AG09319 (cell line): ENCODE measurements around the gene NSUN2.

Experiments
- DNase-seq: peaks from one replicate; pipeline ENCODE4 v3.0.0-alpha.2; 2010; ENCODE audit warnings: low read depth; ENCODE audit errors: extremely low read depth
- CTCF ChIP-seq: IDR thresholded peaks from 2 replicates; pipeline ENCODE4 v1.5.1; 2011; ENCODE audit warnings: low read depth, mild to moderate bottlenecking, inconsistent platforms, low read length, moderate library complexity

NSUN2 gene

DNA sequence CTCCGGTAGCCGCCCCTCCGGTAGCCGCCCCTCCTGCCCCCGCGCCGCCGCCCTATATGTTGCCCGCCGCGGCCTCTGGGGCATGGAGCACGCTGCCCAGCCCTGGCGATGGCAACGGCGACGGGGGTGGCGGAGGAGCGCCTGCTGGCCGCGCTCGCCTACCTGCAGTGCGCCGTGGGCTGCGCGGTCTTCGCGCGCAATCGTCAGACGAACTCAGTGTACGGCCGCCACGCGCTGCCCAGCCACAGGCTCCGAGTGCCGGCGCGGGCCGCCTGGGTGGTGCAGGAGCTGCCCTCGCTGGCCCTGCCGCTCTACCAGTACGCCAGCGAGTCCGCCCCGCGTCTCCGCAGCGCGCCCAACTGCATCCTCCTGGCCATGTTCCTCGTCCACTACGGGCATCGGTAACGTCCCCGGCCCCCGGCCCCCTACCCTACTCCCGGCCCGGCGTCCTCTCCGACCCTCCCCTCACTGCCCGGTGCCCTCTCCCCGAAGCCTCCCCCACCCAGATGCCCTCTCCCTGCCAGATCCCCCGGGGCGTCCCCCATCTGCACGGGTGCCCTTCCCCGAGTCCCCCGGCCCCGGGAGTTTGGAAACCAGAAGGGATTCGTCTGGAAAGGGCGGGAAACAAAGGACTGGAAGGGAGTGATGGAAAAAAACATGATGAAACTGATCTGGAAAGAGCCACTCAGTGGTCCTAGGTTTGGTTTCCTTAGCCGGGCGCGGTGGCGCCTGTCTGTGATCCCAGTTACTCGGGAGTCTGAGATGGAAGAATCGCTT lies 813 bp upstream of the NSUN2 start:
- no peak for DNase-seq
- no peak for TF ChIP-seq CTCF

- TF ChIP-seq CTCF: peak; percentile 13
Observed at GRCh38 chr5:6632324-6632887, 438 bp downstream of the NSUN2 start.

GRCh38 chr5:6631441-6631840 lies 1.4 kb downstream of the NSUN2 start:
- TF ChIP-seq CTCF: no peak
- no peak for DNase-seq

More at GRCh38 chr5:6632324-6632887, 438 bp downstream of the NSUN2 start:
- no peak for DNase-seq

DNA sequence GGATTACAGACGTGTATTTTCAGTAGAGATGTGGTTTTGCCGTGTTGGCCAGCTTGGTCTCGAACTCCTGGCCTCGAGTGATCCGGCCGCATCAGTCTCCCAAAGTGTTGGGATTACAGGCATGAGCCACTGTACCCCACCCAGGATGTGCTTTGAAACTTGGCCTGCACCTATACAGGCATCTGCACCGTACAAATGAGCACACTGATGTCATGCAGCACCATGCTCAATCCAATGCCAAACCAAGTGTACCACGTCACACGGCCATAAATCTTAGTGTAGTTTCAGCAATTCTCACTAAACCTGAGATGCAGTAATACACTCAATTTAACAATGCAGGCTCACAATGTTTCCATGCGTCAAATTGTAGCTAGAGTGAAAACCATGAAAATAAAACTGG lies 6.3 kb downstream of the NSUN2 start:
- no peak for TF ChIP-seq CTCF
- DNase-seq: no peak

DNA sequence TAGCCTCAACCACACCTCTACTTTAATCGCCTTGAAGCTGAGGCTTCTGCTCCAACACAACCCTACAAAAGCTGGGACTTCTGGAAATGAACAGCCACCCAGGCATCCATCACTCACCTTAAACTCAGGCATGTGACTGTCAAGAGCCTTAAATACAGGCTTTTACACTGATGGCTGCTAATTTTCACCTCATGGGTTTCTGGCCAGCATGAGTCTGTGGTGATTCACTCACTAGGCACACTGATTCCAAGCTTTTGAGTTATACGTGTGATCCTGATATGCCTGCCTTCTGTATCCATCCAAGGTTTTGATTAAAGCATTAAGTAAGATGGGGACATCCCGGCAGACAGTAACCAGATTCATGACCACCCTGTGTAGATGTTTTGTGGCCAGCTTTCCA lies 8.9 kb downstream of the NSUN2 start:
- DNase-seq: no peak
- TF ChIP-seq CTCF: no peak

DNA sequence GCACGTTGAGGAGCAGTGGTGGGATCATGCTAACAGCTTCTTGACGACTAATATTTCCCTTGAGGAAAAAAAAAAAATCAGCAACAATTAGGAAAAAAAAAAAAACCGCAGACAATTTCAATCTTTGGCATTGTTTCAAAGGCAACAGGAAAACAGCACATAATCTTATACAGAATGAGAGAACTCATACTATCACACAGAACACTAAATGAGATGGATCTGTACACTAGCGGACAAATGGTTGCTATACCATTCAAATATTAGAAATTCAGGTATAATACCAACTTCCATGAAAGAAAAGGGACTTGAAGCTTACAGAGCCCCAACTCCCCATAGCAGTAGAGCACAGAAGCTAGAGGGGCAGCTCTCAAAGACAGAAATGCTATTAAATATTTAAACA lies 9.6 kb downstream of the NSUN2 start:
- no peak for DNase-seq
- TF ChIP-seq CTCF: no peak

- DNase-seq: no peak
- TF ChIP-seq CTCF: no peak
Observed at GRCh38 chr5:6616632-6617031, 16.2 kb downstream of the NSUN2 start.
